ENCODE measurements around the gene CDKL5. TPM values are rescaled to one million over a fixed set of nuclear protein-coding genes. Genes with fewer than 3 reads are reported as not detected.

CDKL5 gene
- total RNA-seq, 2 experiments from 2014 or later, result 1.1 to 1.5 TPM

DNA sequence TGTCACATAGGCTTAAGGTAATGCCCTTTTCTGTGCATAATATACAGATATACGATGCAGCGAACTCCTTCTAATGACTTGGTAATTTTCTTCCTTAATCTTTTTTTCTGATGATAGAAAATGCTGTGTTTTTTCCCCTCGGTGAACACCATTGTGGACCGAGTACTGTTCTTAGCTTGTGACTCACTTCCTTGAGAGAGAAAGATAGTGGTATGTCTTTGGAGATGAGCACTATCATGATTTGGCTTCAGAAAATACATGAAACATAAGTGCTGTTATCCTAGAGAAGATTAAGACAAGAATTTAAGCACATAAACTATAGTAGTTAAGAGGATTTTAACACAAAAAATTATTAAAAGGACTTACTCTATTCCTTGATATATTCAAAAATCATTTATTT lies 182.6 kb downstream of the CDKL5 start:
- no peak for ATAC-seq
- ChIA-PET CTCF (no interaction called here), POLR2A (no interaction called here)
- Mint-ChIP-seq H3K27ac (no peak overlapping the region), H3K4me3 (no peak overlapping the region), H3K9me3 (no peaks in the 10 kb centered on the region), H3K36me3 (ENCODE audit: low read depth) (peaks cover 7% of the 10 kb centered on the region), H3K27me3 (no peaks in the 10 kb centered on the region), H3K4me1 (ENCODE audit: low read depth) (no peaks in the 10 kb centered on the region)
- TF ChIP-seq, protein P1, sequence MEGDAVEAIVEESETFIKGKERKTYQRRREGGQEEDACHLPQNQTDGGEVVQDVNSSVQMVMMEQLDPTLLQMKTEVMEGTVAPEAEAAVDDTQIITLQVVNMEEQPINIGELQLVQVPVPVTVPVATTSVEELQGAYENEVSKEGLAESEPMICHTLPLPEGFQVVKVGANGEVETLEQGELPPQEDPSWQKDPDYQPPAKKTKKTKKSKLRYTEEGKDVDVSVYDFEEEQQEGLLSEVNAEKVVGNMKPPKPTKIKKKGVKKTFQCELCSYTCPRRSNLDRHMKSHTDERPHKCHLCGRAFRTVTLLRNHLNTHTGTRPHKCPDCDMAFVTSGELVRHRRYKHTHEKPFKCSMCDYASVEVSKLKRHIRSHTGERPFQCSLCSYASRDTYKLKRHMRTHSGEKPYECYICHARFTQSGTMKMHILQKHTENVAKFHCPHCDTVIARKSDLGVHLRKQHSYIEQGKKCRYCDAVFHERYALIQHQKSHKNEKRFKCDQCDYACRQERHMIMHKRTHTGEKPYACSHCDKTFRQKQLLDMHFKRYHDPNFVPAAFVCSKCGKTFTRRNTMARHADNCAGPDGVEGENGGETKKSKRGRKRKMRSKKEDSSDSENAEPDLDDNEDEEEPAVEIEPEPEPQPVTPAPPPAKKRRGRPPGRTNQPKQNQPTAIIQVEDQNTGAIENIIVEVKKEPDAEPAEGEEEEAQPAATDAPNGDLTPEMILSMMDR (IDR thresholded peaks at IDR 0.05), result no peak
- DNase-seq, result no peak
- intact Hi-C loops (cut with micrococcal nuclease), result no loop called here

DNA sequence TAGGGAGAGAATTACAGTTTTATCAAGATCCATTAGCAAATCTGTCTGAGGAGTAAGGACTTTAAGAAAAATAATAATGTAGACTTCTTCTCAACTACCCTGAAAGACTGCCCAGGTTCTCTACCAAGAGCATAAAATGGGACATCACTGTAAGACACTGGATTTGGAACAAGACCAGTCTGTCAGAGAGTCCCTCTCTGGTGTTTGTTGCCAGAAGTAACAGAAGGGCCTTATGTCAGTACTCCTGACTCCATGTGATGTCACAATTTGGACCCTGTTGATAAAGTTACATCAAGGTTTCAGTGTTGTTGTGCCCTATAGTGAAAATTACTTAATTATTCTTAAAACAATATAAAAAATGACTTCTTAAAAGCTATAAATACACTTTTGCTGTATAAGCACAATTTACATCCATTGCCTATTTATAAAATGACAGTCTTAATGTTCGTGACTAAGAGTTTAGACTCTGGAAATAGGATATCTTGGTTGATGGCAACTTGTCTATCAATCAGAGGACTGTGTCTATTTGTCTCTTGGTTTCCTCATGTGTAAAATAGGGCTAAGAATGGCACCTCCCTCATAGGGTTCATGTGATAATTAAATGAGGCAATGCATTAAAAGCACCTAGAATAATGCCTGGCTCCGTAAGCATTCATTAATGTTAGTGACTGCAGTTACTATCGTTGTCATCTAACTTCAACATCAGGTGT lies 188.7 kb downstream of the CDKL5 start:
- DNase-seq, result no peak
- Mint-ChIP-seq H3K4me3 (no peak overlapping the region), H3K4me1 (ENCODE audit: low read depth) (no peaks in the 10 kb centered on the region), H3K27ac (no peak overlapping the region), H3K27me3 (no peaks in the 10 kb centered on the region), H3K36me3 (ENCODE audit: low read depth) (peaks cover 4% of the 10 kb centered on the region), H3K9me3 (no peaks in the 10 kb centered on the region)
- intact Hi-C loops (cut with micrococcal nuclease), result no loop called here
- ChIA-PET CTCF (no interaction called here), POLR2A (no interaction called here)
- TF ChIP-seq, protein P1 (IDR thresholded peaks at IDR 0.05), result no peak
- no peak for ATAC-seq

DNA sequence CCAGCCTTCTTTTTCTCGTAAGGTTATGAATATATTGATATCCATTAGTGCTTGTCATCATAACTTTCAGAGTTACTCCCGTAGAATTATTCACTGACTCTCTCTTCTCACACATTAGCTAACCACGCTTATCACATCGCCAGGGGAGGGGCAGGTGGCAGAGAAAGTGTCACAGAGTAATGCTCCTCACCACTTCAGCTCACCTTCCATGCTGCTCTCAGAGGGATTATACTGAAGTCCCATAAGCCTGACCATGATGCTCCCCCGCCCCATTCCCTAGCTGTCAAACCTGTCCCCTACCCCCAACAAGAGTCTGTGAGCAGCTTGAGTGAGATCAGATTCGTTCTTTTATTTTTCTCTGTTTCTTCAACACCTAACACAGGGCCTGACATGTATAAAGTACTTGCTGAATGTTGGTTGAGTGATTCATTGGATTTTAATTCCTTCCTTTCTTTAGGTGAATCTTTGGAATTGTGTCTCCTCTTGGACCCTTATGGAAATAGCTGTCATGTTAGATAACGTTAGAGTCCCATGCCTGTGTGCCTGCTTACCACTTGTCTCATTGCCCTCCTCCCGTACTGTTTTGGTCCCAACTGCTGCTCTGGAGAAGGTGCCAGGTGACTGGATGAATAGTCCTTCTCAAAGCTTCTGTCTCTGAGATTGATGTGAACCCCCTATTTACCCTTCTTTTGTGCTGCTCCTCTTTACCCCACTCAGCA lies 191.4 kb downstream of the CDKL5 start:
- intact Hi-C loops (cut with micrococcal nuclease), result no loop called here
- H3K27me3 Mint-ChIP-seq, result no peaks in the 10 kb centered on the region
- POLR2A ChIA-PET, result no interaction called here
- CTCF ChIA-PET, result no interaction called here
- H3K9me3 Mint-ChIP-seq, result no peaks in the 10 kb centered on the region
- H3K4me1 Mint-ChIP-seq (ENCODE audit: low read depth), result no peaks in the 10 kb centered on the region
- H3K36me3 Mint-ChIP-seq (ENCODE audit: low read depth), result no peaks in the 10 kb centered on the region
- no peak overlapping the region for H3K27ac Mint-ChIP-seq
- H3K4me3 Mint-ChIP-seq, result no peak overlapping the region
- ATAC-seq, result no peak
- TF ChIP-seq, protein P1 (IDR thresholded peaks at IDR 0.05), result no peak
- DNase-seq, result no peak

DNA sequence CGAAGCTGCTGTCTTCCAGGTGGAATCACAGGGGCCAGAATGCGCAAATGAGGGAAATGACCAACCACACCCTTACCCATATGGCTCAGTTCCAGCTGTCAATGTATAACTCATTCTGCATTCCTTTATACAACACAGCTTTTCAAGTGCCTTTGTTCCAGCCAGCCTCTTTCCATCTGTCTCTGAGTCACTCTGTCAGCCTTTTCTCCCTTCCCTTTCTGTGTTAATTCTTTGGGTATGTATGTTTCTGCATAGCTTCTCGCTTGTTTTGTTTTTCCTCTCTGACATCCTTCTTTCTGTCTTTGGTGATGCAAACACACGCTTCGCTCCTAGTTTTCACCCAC lies 192.0 kb downstream of the CDKL5 start:
- Mint-ChIP-seq H3K4me1 (ENCODE audit: low read depth) (no peaks in the 10 kb centered on the region), H3K4me3 (no peak overlapping the region), H3K36me3 (ENCODE audit: low read depth) (no peaks in the 10 kb centered on the region), H3K27me3 (no peaks in the 10 kb centered on the region), H3K9me3 (no peaks in the 10 kb centered on the region), H3K27ac (no peak overlapping the region)
- no peak for DNase-seq
- no peak for ATAC-seq
- ChIA-PET CTCF (no interaction called here), POLR2A (no interaction called here)
- intact Hi-C loops (cut with micrococcal nuclease), result no loop called here
- TF ChIP-seq, protein P1 (IDR thresholded peaks at IDR 0.05), result no peak

DNA sequence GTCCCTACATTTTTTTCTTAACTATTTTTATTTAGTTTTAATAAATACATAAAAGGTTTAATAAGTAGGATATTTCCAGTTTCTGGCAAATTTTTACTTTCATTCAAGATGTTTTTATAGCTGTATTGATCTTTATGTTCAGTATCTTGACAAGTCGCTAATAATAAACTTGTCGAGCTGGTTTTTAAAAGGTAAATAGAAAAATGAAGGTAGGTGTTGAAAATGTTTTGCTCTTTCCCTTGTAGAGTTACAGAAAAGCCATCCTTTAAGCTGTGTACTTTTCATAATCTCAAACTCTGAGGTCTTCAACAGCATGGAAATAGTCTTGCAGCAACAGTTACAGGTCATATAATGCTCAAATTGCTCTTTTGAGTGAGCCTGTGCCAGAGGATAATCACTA lies 193.9 kb downstream of the CDKL5 start:
- Mint-ChIP-seq H3K27ac (no peak overlapping the region), H3K9me3 (no peaks in the 10 kb centered on the region), H3K4me3 (no peak overlapping the region), H3K4me1 (ENCODE audit: low read depth) (no peaks in the 10 kb centered on the region), H3K27me3 (no peaks in the 10 kb centered on the region), H3K36me3 (ENCODE audit: low read depth) (no peaks in the 10 kb centered on the region)
- POLR2A ChIA-PET, result no interaction called here
- TF ChIP-seq, protein P1 (IDR thresholded peaks at IDR 0.05), result no peak
- CTCF ChIA-PET, result no interaction called here
- ATAC-seq (no peak), DNase-seq (no peak)
- intact Hi-C loops (cut with micrococcal nuclease), result no loop called here
